IPS-NIHi7 (cell line): ENCODE data around the gene NALCN.

Experiments used
- DNase-seq: peaks from one replicate; pipeline ENCODE4 v3.0.0; 2012; ENCODE audit warnings: mixed read lengths; ENCODE audit errors: extremely low spot score

The NALCN gene

GRCh38 chr13:101025925-101026324 lies 390.4 kb downstream of the NALCN start:
- no peak for DNase-seq

- no peak for DNase-seq
Measured at GRCh38 chr13:101025519-101025918, 390.8 kb downstream of the NALCN start.

- DNase-seq, result no peak
Measured at GRCh38 chr13:101019126-101019525, 397.2 kb downstream of the NALCN start.

GRCh38 chr13:101018720-101019119 lies 397.6 kb downstream of the NALCN start:
- DNase-seq, result no peak

GRCh38 chr13:101017123-101017872 lies 399.0 kb downstream of the NALCN start:
- DNase-seq, result no peak

- no peak for DNase-seq
Measured at GRCh38 chr13:101016475-101016874, 399.8 kb downstream of the NALCN start.

GRCh38 chr13:101013245-101013644 lies 403.1 kb downstream of the NALCN start:
- DNase-seq, result no peak

- no peak for DNase-seq
Measured at GRCh38 chr13:101010100-101010499, 406.2 kb downstream of the NALCN start.

- no peak for DNase-seq
Measured at GRCh38 chr13:101007245-101007644, 409.1 kb downstream of the NALCN start.
